HT1080 (cell line): ENCODE measurements around the gene TRANK1. TPM values are rescaled to one million over a fixed set of nuclear protein-coding genes. Genes with fewer than 3 reads are reported as not detected.

Experiments
- DNase-seq: peaks from one replicate; pipeline ENCODE4 v3.0.0-alpha.2; 2015; ENCODE audit warnings: low read depth
- small RNA-seq: library from RNA; depleted of rRNA; stranded (forward); fragments of <200 nt; gene quantifications from one replicate; pipeline ENCODE3, GENCODE V24; 2014
- total RNA-seq: library from RNA; depleted of rRNA; stranded (reverse); fragments of >200 nt; shearing (Covaris generic); gene quantifications from 2 replicates; pipeline ENCODE4 v1.2.3, GENCODE V29; 2014; rRNA removed

The TRANK1 gene
- total RNA-seq, 1 experiment from 2014 or later = 1.4 TPM

DNA sequence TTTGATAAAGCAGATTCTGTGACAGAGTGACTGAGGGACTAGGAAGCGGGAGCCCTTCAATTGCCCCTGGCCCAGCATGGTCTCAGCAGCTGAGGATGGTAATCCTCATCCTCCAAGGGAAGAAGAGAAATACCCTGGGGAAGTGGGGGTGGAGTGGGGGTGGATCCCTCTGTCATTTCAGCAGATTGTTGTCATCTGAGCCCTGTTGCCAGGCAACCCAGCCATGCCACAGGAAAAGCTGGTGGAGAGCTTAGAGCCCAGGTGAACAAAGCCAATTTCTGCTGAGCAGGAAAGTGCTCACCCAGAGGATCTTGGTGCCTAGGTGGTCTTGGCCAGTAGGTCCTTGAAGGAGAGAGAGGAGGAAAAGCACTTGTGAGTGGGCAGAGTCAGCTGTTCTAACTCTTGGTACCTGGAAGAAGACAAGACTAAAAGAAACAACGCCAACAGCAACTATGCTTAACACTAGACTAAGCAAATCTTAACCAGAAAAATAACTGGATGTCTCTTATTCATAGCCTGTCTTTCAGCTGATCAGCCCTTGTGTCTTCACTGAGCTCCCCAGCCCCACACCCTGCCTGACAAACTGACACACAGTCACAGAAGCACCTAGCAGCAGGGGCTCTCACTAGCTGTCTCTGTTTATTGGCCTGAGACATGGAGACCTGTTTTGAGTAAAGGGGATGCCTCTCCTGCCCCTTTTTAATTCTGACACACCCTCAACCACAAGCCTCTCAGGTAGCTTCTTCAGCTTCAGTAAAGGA, 140.4 kb downstream of the TRANK1 start:
- DNase-seq = no peak

- no peak for DNase-seq
Measured at GRCh38 chr3:36803091-36803791, 141.6 kb downstream of the TRANK1 start.

DNA sequence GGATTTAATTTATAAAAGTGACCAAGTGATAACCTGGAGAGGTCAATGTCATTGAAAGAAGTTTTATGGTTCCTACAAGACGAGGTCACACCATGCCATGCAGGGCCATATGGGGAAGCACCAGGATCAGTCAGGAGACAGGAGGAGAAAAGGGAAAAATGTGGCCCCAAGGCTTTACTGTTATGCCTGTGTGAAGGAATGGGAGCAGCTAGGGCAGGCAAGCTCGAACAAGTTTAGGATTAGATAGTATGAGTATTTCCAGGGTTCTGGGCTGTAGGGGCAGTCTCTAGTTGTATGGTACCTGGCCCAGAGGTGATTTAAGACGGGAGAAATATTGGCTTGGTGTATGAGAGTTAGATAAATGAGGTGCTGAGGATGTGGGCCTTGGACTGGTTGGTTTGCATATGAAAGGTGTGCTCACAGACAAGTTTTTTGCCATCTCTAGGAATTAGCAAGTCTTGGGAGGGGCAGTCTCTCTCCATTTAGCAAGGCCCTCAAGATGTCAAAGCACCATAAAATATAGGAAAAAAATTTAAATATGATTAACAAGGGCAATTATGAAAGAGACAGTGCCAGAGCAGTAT, 144.2 kb downstream of the TRANK1 start:
- DNase-seq = no peak

GRCh38 chr3:36796881-36797280, 148.0 kb downstream of the TRANK1 start:
- DNase-seq = peak; percentile 68

- DNase-seq = no peak
Measured at GRCh38 chr3:36796161-36796560, 148.7 kb downstream of the TRANK1 start.

GRCh38 chr3:36795622-36796021, 149.2 kb downstream of the TRANK1 start:
- DNase-seq = no peak

- DNase-seq = peak; percentile 38
Measured at GRCh38 chr3:36792342-36792741, 152.5 kb downstream of the TRANK1 start.

DNA sequence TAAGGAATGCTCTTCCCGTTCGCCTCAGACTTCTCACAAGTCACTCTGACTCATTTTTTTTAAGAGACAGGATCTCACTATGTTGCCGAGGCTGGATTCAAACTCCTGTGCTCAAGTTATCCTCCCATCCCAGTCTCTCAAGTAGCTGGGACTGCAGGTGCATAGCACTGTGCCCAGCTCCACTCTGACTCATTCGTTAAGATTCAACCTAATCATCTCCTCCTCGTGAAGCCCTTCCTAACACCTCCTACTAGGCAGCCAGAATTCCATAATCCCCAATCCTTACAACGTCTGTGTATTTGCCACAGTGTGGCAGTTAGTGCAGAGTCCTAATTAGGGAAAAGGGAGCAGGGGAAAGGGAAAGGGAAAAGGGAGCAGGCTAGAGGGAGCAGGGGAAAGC, 154.1 kb downstream of the TRANK1 start:
- DNase-seq = no peak

DNA sequence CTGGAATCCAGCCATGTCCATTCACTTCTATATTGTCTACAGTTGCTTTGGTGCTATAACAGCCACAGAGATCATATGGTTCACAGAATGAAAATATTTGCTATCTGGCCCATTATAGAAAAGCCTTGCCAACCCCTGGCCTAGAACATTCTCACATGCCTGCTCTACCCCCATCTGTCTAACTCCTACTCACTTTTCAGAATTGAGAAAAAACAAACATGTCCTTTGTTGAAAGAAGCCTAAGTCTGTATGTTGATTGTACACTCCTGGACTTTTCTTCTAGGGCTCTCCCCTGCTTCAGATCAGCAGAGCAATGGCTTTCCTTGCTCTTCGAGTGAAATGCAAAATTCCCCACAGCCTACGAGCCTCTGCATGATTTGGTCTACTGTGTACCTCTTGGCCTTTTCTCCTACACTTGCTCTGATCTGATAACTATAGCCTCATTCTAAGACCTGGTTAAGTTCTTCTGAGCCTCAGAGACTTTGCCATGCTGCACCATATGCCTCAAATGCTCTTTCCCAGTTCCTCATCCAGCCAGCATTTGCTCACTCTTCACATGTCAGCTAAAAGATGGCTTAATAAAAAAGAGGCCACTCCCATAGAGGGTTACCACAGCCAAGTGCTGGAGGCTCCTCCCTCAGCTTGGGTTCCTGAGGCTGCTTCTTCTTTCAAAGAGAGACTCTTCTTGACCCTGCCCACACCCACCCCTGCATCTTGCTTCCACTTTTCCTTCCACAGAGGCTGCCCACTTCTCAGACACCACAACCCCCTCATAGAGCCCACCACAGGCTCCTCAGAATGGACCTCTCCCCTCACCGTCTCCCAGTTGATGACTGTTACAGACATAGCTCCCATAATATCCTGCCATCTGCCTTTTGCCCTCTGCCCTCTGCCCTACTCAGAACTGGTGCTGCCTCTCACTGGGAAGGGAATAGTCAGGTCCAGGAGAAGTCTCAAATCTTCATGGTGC, 157.6 kb downstream of the TRANK1 start:
- DNase-seq = no peak

DNA sequence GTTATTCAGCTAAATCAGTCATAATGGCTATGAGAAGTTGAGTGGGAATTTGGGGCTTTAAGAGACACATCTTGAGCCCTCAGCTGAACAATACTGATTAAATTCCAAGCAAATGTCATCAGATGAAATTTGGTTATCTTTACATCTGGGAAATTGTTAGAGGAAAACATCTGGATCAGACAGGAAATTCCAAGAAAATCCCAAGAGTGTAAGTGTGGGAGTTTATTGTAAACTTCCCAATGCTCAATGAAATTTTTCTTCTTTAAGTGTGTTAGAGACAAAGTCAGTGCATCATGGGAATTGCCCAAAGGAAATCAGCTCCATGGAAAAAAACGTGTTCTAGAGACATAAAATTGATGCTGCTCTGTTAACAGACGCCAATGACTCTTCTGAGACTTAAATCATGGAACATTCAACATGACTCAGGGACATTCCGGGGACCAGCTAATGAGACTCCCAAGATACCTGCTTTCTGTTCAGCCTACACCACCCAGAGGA, 160.7 kb downstream of the TRANK1 start:
- no peak for DNase-seq

DNA sequence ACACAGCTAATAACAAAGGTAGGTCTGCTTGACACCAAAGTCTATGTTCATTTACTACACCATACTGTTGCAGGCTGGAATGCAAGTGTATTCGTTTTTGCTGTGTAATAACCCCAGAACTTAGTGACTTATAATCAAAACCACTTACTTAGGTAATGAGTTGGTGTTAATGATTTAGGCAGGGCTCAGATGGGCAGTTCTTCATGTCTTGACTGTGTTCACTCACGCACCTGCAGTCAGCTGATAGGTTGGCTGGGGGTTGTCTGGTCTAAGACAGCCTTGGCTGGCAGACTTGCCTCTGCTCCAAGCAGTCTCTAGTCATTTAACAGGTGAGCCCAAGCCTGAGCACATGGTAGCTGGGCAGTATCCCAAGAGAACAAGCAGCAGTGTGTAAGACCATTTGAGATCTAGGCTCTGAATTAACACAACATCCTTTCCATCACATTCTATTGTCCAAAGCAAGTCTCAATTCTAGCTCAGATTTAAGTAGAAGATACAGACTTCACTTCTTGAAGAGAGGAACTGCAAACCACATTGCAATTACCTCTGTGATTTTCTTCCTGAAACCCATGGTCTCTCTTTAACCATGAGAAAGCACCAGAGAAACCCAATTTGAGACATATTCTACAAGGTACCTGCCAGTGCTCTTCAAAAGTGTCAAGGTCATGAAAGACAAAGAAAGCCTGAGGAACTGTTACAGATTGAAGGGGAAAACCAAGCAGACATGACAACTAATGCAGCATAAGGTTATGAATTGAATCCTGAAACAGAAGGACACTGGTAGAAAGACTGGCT, 167.2 kb downstream of the TRANK1 start:
- DNase-seq = no peak

Small RNAs within 50 kb of the gene (small RNA-seq; reads per million reads assigned to genes)
- not detected for gene RNU6ATAC4P

Other genes starting within 250 kb of the TRANK1 start
- gene DCLK3, start 180.5 kb downstream of the TRANK1 start, total RNA-seq = not detected in 2 replicates
- 7.2 and 9.8 TPM in 2 replicates for gene EPM2AIP1, start 48.1 kb upstream of the TRANK1 start, total RNA-seq
- 56.9 and 70.2 TPM in 2 replicates for gene MLH1, start 48.5 kb upstream of the TRANK1 start, total RNA-seq
- gene LRRFIP2, start 229.5 kb upstream of the TRANK1 start, total RNA-seq = 43.7 and 48.7 TPM in 2 replicates